Ascending aorta (tissue), 2 donors: ENCODE measurements around the gene CA12. TPM values are rescaled to one million over a fixed set of nuclear protein-coding genes. Genes with fewer than 3 reads are reported as not detected.
"Not testable (repeated sequence)": the region's sequence is repeated elsewhere in the genome, so short reads cannot be mapped to it uniquely, and the experiment has no call there.

ENCODE experiments used
- DNase-seq, 2 donors: peaks; one replicate each; pipeline ENCODE4 v3.0.0-alpha.2; 2019; ENCODE audit warnings: low spot score in 2 of 2
- H3K27ac ChIP-seq, 2 donors: fragments of 200-600 bp; sonication (generic); one replicate each; pipeline ENCODE4 v1.5.1; 2016 to 2017; ENCODE audit warnings: mild to moderate bottlenecking in 1 of 2
- H3K27me3 ChIP-seq: fragments of 200-600 bp; sonication (generic); one replicate; pipeline ENCODE4 v1.5.1; 2017
- H3K36me3 ChIP-seq, 2 donors: fragments of 200-600 bp; sonication (generic); one replicate each; pipeline ENCODE4 v1.5.1; 2016
- H3K4me1 ChIP-seq, 2 donors: fragments of 200-600 bp; sonication (generic); one replicate each; pipeline ENCODE4 v1.5.1; 2016 to 2017; ENCODE audit warnings: mild to moderate bottlenecking in 1 of 2
- H3K4me3 ChIP-seq, 2 donors: fragments of 200-600 bp; sonication (generic); one replicate each; pipeline ENCODE4 v1.5.1; 2016 to 2017; ENCODE audit warnings: mild to moderate bottlenecking in 1 of 2
- H3K9me3 ChIP-seq, 2 donors: fragments of 200-600 bp; sonication (generic); one replicate each; pipeline ENCODE4 v1.5.1; 2016
- CTCF ChIP-seq, 3 experiments: fragments of 200-600 bp in 2 of 3; fragments of 450-650 bp in 1 of 3; sonication (generic) in 2 of 3; IDR thresholded peaks; one replicate each; pipeline ENCODE4 v1.5.1; 2016 to 2019; ENCODE audit warnings: antibody characterized with exemption in 3 of 3, mild to moderate bottlenecking in 1 of 3, moderate library complexity in 1 of 3
- intact Hi-C: fragments of 100-400 bp; cut with DNase I; formaldehyde crosslinking; loops from one replicate; pipeline ENCODE4 v1.15.1; 2023
- total RNA-seq: library from RNA; depleted of rRNA; stranded (reverse); fragments of >200 nt; gene quantifications from one replicate; pipeline ENCODE4 v1.1.0, GENCODE V29; 2016

The CA12 gene
- total RNA-seq, 1 donor from 2014 or later = 10.7 TPM

GRCh38 chr15:63421433-63421832, 39.8 kb upstream of the CA12 start:
- TF ChIP-seq CTCF (IDR thresholded peaks at IDR 0.05) = no peak
- intact Hi-C loops = no loop called here

GRCh38 chr15:63420333-63420747, 38.7 kb upstream of the CA12 start:
- TF ChIP-seq CTCF (IDR thresholded peaks at IDR 0.05) = no peak
- intact Hi-C loops = no loop called here
- H3K27ac ChIP-seq = no peak overlapping the region
- no peaks in the 10 kb centered on the region for H3K9me3 ChIP-seq
- DNase-seq = peak in 1 of 2 donors; percentile 15
- H3K4me1 ChIP-seq = no peaks in the 10 kb centered on the region
- H3K4me3 ChIP-seq = no peak overlapping the region
- no peaks in the 10 kb centered on the region for H3K36me3 ChIP-seq
- no peaks in the 10 kb centered on the region for H3K27me3 ChIP-seq

More at GRCh38 chr15:63421433-63421832, 39.8 kb upstream of the CA12 start:
- peaks cover 6 to 8% of the 10 kb centered on the region in 2 donors for H3K9me3 ChIP-seq
- peak in 1 of 2 donors; percentile 24 for DNase-seq
- no peaks in the 10 kb centered on the region for H3K4me1 ChIP-seq
- H3K27ac ChIP-seq = no peak overlapping the region
- no peaks in the 10 kb centered on the region for H3K27me3 ChIP-seq
- no peak overlapping the region for H3K4me3 ChIP-seq
- H3K36me3 ChIP-seq = no peaks in the 10 kb centered on the region

GRCh38 chr15:63418811-63419210, 37.2 kb upstream of the CA12 start:
- intact Hi-C loops = no loop called here
- no peak overlapping the region for H3K27ac ChIP-seq

GRCh38 chr15:63417721-63418120, 36.1 kb upstream of the CA12 start:
- intact Hi-C loops = no loop called here
- Histone ChIP-seq H3K9me3 (no peaks in the 10 kb centered on the region), H3K36me3 (no peaks in the 10 kb centered on the region), H3K27ac (no peak overlapping the region), H3K27me3 (no peaks in the 10 kb centered on the region), H3K4me3 (no peak overlapping the region), H3K4me1 (no peaks in the 10 kb centered on the region)
- DNase-seq = peak in 1 of 2 donors; percentile 16
- no peak for TF ChIP-seq CTCF (IDR thresholded peaks at IDR 0.05)

More at GRCh38 chr15:63418811-63419210, 37.2 kb upstream of the CA12 start:
- Histone ChIP-seq H3K4me3 (no peak overlapping the region), H3K36me3 (no peaks in the 10 kb centered on the region), H3K27me3 (no peaks in the 10 kb centered on the region), H3K9me3 (no peaks in the 10 kb centered on the region), H3K4me1 (no peaks in the 10 kb centered on the region)
- no peak for TF ChIP-seq CTCF (IDR thresholded peaks at IDR 0.05)
- peak in 1 of 2 donors; percentile 16 for DNase-seq

GRCh38 chr15:63417274-63417673, 35.6 kb upstream of the CA12 start:
- H3K4me3 ChIP-seq, H3K27ac ChIP-seq, H3K4me1 ChIP-seq, intact Hi-C loops, H3K9me3 ChIP-seq, H3K27me3 ChIP-seq, H3K36me3 ChIP-seq: not testable (repeated sequence)
- peak in 1 of 2 donors; percentile 27 for DNase-seq

GRCh38 chr15:63414474-63415120, 33.0 kb upstream of the CA12 start:
- H3K4me3 ChIP-seq = no peak overlapping the region
- no peaks in the 10 kb centered on the region for H3K9me3 ChIP-seq
- TF ChIP-seq CTCF (IDR thresholded peaks at IDR 0.05) = no peak
- no peak overlapping the region for H3K27ac ChIP-seq
- no peaks in the 10 kb centered on the region for H3K36me3 ChIP-seq
- H3K4me1 ChIP-seq = no peaks in the 10 kb centered on the region
- intact Hi-C loops = no loop called here
- no peaks in the 10 kb centered on the region for H3K27me3 ChIP-seq
- no peak for DNase-seq
